ENCODE measurements around the gene CHORDC1.
"Not testable (repeated sequence)": the region's sequence is repeated elsewhere in the genome, so short reads cannot be mapped to it uniquely, and the experiment has no call there.

CHORDC1 gene

DNA sequence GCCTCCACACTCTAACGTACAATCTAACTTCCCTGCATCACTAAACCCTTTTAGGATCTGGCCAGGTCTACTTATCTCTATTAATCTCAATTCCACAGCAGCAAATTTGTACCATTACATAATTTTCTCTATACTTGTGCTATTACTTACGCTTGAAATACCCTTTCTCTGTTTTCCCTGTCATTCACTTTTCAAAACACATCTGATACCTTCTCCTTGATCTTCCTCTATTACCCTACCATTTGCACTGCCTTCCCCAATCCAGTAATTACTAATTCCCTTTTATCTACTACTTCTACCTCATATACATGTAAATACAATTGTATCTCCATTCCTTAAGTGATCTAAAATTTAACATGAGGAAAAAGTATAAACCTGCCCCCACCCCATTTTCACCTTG is 14.0 kb downstream of the CHORDC1 start:
- Histone ChIP-seq H3K4me1 (peaks cover 4% of the 10 kb centered on the region), H3K9me3 (no peaks in the 10 kb centered on the region), H3K36me3 (peaks cover 86% of the 10 kb centered on the region), H3K4me3 (ENCODE audit: low read depth, low read length) (no peak overlapping the region), H3K27me3 (no peaks in the 10 kb centered on the region)
- no peak for DNase-seq
- TF ChIP-seq, protein P1, sequence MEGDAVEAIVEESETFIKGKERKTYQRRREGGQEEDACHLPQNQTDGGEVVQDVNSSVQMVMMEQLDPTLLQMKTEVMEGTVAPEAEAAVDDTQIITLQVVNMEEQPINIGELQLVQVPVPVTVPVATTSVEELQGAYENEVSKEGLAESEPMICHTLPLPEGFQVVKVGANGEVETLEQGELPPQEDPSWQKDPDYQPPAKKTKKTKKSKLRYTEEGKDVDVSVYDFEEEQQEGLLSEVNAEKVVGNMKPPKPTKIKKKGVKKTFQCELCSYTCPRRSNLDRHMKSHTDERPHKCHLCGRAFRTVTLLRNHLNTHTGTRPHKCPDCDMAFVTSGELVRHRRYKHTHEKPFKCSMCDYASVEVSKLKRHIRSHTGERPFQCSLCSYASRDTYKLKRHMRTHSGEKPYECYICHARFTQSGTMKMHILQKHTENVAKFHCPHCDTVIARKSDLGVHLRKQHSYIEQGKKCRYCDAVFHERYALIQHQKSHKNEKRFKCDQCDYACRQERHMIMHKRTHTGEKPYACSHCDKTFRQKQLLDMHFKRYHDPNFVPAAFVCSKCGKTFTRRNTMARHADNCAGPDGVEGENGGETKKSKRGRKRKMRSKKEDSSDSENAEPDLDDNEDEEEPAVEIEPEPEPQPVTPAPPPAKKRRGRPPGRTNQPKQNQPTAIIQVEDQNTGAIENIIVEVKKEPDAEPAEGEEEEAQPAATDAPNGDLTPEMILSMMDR (IDR thresholded peaks at IDR 0.05; ENCODE audit: low read depth, low read length), result no peak

DNA sequence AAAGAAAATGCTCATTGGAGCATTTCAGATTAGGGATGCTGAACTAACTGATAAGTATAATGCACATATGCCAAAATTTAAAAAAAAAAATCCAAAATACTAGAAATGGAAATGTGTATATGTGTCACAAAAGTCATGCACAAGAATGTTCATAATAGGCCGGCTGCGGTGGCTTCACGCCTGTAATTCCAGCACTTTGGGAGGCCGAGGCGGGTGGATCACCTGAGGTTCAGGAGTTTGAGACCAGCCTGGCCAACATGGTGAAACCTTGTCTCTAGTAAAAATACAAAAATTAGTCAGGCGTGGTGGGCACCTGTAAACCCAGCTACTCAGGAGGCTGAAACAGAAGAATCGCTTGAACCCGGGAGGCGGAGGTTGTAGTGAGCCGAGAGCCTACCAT is 14.9 kb downstream of the CHORDC1 start:
- not testable (repeated sequence) for H3K4me1 ChIP-seq; H3K27me3 ChIP-seq; H3K4me3 ChIP-seq (ENCODE audit: low read depth, low read length); DNase-seq; H3K9me3 ChIP-seq
- H3K36me3 ChIP-seq, result peaks cover 87% of the 10 kb centered on the region

DNA sequence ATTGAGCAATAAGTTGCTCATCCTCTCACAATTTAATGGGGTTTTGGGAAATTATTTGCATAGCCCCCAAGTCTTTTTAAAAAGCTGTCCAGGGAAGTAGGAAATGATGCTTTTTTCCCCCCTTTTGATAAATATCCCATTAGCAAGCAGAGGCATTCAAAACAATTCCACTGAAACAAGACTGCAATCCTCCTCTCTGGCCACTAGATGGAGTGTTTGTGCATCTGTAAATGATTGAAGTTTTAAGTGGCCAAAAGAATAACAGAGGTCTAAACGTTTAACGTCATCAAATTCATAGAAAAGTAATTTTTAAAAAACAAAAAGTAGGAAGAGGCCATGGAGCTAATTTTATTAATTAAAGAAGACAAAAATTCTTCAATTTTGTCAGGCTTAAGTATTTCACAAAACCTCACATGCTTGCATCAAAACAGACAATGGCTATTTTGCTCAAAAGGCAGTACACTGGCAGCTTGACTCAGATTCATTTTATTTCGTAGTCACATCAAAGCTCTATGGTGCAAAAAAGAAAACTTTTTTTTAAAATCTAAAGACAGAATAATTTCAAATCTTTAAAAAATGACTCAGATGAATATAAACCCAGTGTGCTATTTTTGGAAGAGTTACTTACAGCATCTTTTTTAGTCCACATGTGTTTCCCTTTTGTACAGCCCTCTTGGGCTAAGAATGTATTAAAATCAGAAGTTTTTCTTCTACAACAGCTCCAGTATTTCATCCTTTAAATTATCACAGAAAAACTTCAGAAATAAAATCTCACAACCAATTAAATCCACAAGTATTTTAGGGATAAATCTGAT is 17.8 kb downstream of the CHORDC1 start:
- H3K4me1 ChIP-seq, result peaks cover 4% of the 10 kb centered on the region
- no peak overlapping the region for H3K4me3 ChIP-seq (ENCODE audit: low read depth, low read length)
- DNase-seq, result no peak
- TF ChIP-seq, protein P1 (IDR thresholded peaks at IDR 0.05; ENCODE audit: low read depth, low read length), result peak; percentile 92
- no peaks in the 10 kb centered on the region for H3K27me3 ChIP-seq
- no peaks in the 10 kb centered on the region for H3K9me3 ChIP-seq
- peaks cover 75% of the 10 kb centered on the region for H3K36me3 ChIP-seq

- Histone ChIP-seq H3K4me3 (ENCODE audit: low read depth, low read length) (no peak overlapping the region), H3K4me1 (peaks cover 4% of the 10 kb centered on the region), H3K27me3 (no peaks in the 10 kb centered on the region), H3K36me3 (peaks cover 73% of the 10 kb centered on the region), H3K9me3 (no peaks in the 10 kb centered on the region)
- DNase-seq, result no peak
- TF ChIP-seq, protein P1 (IDR thresholded peaks at IDR 0.05; ENCODE audit: low read depth, low read length), result no peak
These were observed 18.4 kb downstream of the CHORDC1 start for GRCh38 chr11:90204407-90204806.

- TF ChIP-seq, protein P1 (IDR thresholded peaks at IDR 0.05; ENCODE audit: low read depth, low read length), result no peak
- Histone ChIP-seq H3K27me3 (no peaks in the 10 kb centered on the region), H3K4me3 (ENCODE audit: low read depth, low read length) (no peak overlapping the region), H3K4me1 (peaks cover 4% of the 10 kb centered on the region), H3K9me3 (no peaks in the 10 kb centered on the region), H3K36me3 (peaks cover 70% of the 10 kb centered on the region)
- no peak for DNase-seq
These were observed 20.5 kb downstream of the CHORDC1 start for GRCh38 chr11:90202342-90202741.

DNA sequence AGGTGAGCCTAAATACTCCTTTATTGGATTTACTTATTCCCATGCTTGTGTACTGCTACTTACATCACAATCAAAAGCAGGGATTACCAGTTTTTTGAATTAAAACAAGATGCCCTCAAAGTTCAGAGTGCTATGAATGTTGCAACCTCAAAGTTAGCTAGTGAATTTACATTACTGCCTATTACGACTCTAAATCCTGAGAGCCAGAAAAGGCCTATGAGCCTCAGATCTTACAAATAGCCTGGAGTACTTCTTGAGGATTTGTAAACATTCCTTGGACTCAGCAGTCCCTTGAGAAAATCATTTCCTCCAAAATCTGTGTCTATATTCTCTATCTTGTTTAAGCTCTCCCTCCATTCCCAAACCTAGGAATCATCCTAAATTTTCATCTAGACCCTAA is 25.5 kb downstream of the CHORDC1 start:
- Histone ChIP-seq H3K4me3 (ENCODE audit: low read depth, low read length) (no peak overlapping the region), H3K4me1 (no peaks in the 10 kb centered on the region), H3K9me3 (no peaks in the 10 kb centered on the region), H3K36me3 (peaks cover 51% of the 10 kb centered on the region), H3K27me3 (no peaks in the 10 kb centered on the region)
- no peak for DNase-seq
- TF ChIP-seq, protein P1 (IDR thresholded peaks at IDR 0.05; ENCODE audit: low read depth, low read length), result no peak
